IMR-90 (cell line): ENCODE results near the gene POMZP3. TPM values are rescaled to one million over a fixed set of nuclear protein-coding genes. Genes with fewer than 3 reads are reported as not detected.
"Not testable (repeated sequence)": the region's sequence is repeated elsewhere in the genome, so short reads cannot be mapped to it uniquely, and the experiment has no call there.

Source experiments
- ATAC-seq: fragments of 200-7000 bp; cut with Tn5 transposase; 2 replicates; pipeline ENCODE4 v1.9.1; 2020; ENCODE audit warnings: low read depth, mild to moderate bottlenecking, moderate library complexity
- BruUV-seq: library from RNA; stranded (reverse); fragments of 400-500 nt; replicated peaks from 2 replicates; lab custom pipeline; 2021; lab: Mats Ljungman, UMichigan
- CTCF ChIA-PET: fragments of 300-600 bp; formaldehyde crosslinking; extraction: SDS; loops from one replicate; lab custom pipeline; 2021; ENCODE audit warnings: antibody characterized with exemption; lab: Yijun Ruan, JAX
- POLR2A ChIA-PET: fragments of 300-600 bp; sonication (Branson Sonifier 250); formaldehyde crosslinking; loops from one replicate; lab custom pipeline; 2022; ENCODE audit warnings: antibody characterized with exemption; ENCODE audit not compliant: unreplicated experiment; lab: Charles Lee
- DNase-seq: peaks from one replicate; pipeline ENCODE4 v3.0.0; 2013
- H2AFZ ChIP-seq: replicated peaks from 2 replicates; pipeline ENCODE3; 2013; ENCODE audit warnings: low read length, mild to moderate bottlenecking; ENCODE audit not compliant: poor library complexity
- H2AK5ac ChIP-seq: 2 replicates; pipeline ENCODE4 v1.6.1; 2013; ENCODE audit warnings: low read depth, low read length, inconsistent platforms
- H2AK9ac ChIP-seq: replicated peaks from 2 replicates; pipeline ENCODE3; 2013; ENCODE audit warnings: mild to moderate bottlenecking, low read depth, low read length, moderate library complexity; ENCODE audit not compliant: poor library complexity
- H2BK120ac ChIP-seq: 2 replicates; pipeline ENCODE4 v1.6.1; 2013; ENCODE audit warnings: low read depth, low read length, inconsistent platforms
- H2BK15ac ChIP-seq: 3 replicates; pipeline ENCODE4 v1.6.1; 2013; ENCODE audit warnings: low read depth, low read length, inconsistent platforms
- H2BK20ac ChIP-seq: 2 replicates; pipeline ENCODE4 v1.6.1; 2013; ENCODE audit warnings: low read depth, mild to moderate bottlenecking, inconsistent platforms, low read length, moderate library complexity
- H2BK5ac ChIP-seq: 2 replicates; pipeline ENCODE4 v1.6.1; 2013; ENCODE audit warnings: mild to moderate bottlenecking, low read depth, low read length, inconsistent platforms; ENCODE audit not compliant: poor library complexity, severe bottlenecking
- H3K14ac ChIP-seq: replicated peaks from 2 replicates; pipeline ENCODE4 v1.6.1; 2013; ENCODE audit warnings: low read depth, low read length, inconsistent platforms
- H3K18ac ChIP-seq: 2 replicates; pipeline ENCODE4 v1.6.1; 2013; ENCODE audit warnings: low read depth, low read length, control low read depth
- H3K23ac ChIP-seq: 2 replicates; pipeline ENCODE4 v1.6.1; 2013; ENCODE audit warnings: low read depth, low read length, inconsistent platforms
- H3K27ac ChIP-seq: 2 replicates; pipeline ENCODE4 v1.5.1; 2013; ENCODE audit warnings: mild to moderate bottlenecking, control low read depth, low read length; ENCODE audit not compliant: insufficient read depth
- H3K27me3 ChIP-seq: 2 replicates; pipeline ENCODE4 v1.6.1; 2013; ENCODE audit warnings: low read length; ENCODE audit not compliant: control insufficient read depth, insufficient read depth
- H3K36me3 ChIP-seq: 2 replicates; pipeline ENCODE4 v1.6.1; 2013; ENCODE audit warnings: low read length, mixed read lengths; ENCODE audit not compliant: control insufficient read depth, insufficient read depth
- H3K4ac ChIP-seq: 2 replicates; pipeline ENCODE4 v1.6.1; 2013; ENCODE audit warnings: low read depth, low read length, inconsistent platforms
- H3K4me1 ChIP-seq: 2 replicates; pipeline ENCODE4 v1.6.1; 2013; ENCODE audit warnings: low read length, mixed read lengths; ENCODE audit not compliant: control insufficient read depth, insufficient read depth
- H3K4me2 ChIP-seq: 2 replicates; pipeline ENCODE4 v1.6.1; 2013; ENCODE audit warnings: low read depth, mild to moderate bottlenecking, control low read depth, low read length, moderate library complexity
- H3K4me3 ChIP-seq: 2 replicates; pipeline ENCODE4 v1.5.1; 2013; ENCODE audit warnings: low read depth, mild to moderate bottlenecking, control low read depth, low read length, moderate library complexity; ENCODE audit not compliant: insufficient read depth
- H3K56ac ChIP-seq: 2 replicates; pipeline ENCODE4 v1.6.1; 2013; ENCODE audit warnings: low read length, inconsistent platforms; ENCODE audit not compliant: insufficient read depth; ENCODE audit errors: extremely low read depth
- H3K79me1 ChIP-seq, 2 experiments: 2 replicates each; pipeline ENCODE4 v1.6.1; 2013; ENCODE audit warnings: low read length in 2 of 2, inconsistent platforms in 1 of 2, low read depth in 1 of 2
- H3K9ac ChIP-seq: 2 replicates; pipeline ENCODE4 v1.6.1; 2013; ENCODE audit warnings: low read depth, low read length, control low read depth
- H3K9me1 ChIP-seq: 2 replicates; pipeline ENCODE4 v1.6.1; 2013; ENCODE audit warnings: low read length, inconsistent platforms; ENCODE audit not compliant: insufficient read depth
- H3K9me3 ChIP-seq: 2 replicates; pipeline ENCODE4 v1.6.1; 2013; ENCODE audit warnings: low read length; ENCODE audit not compliant: control insufficient read depth, insufficient read depth
- H4K20me1 ChIP-seq: 2 replicates; pipeline ENCODE4 v1.6.1; 2013; ENCODE audit warnings: low read length, inconsistent platforms; ENCODE audit not compliant: insufficient read depth
- H4K5ac ChIP-seq: 2 replicates; pipeline ENCODE4 v1.6.1; 2013; ENCODE audit warnings: mild to moderate bottlenecking, low read depth, low read length, control low read depth
- H4K8ac ChIP-seq, 2 experiments: 2 replicates each; pipeline ENCODE4 v1.6.1; 2013; ENCODE audit warnings: low read depth in 2 of 2, low read length in 2 of 2, control low read depth in 1 of 2, inconsistent platforms in 1 of 2
- H4K91ac ChIP-seq: 2 replicates; pipeline ENCODE4 v1.6.1; 2013; ENCODE audit warnings: low read depth, low read length, inconsistent platforms; ENCODE audit not compliant: insufficient read depth
- CEBPB ChIP-seq: IDR thresholded peaks from 2 replicates; pipeline ENCODE4 v1.6.1; 2012; ENCODE audit warnings: low read depth, low read length, improper control_type of control experiment
- WGBS, 2 experiments: methylation state at CpG; one replicate each; pipeline versions ENCODE4 v1.1.5 to v1.1.7; 2013; ENCODE audit warnings: missing lambda C conversion rate in 2 of 2; ENCODE audit not compliant: insufficient read length in 1 of 2; ENCODE audit errors: extremely low coverage in 2 of 2; 5-methylcytosine and 5-hydroxymethylcytosine counted together
- dilution Hi-C: fragments of 300-500 bp; cut with HindIII; formaldehyde crosslinking; loops from one replicate; pipeline ENCODE4 v1.14.3; 2018; ENCODE audit warnings: low sequenced_read_pairs; ENCODE audit not compliant: unreplicated experiment
- in situ Hi-C: fragments of 300-500 bp; cut with MboI; formaldehyde crosslinking; loops from 3 replicates; pipeline ENCODE4 v1.14.3; 2019; ENCODE audit warnings: low sequenced_read_pairs, inconsistent platforms, mixed read lengths
- intact Hi-C: fragments of 100-400 bp; cut with micrococcal nuclease; formaldehyde crosslinking; loops from 2 replicates; pipeline ENCODE4 v1.10.0; 2022
- polyA plus RNA-seq, 3 experiments: library from polyadenylated mRNA; depleted of rRNA; stranded (reverse); fragments of >200 nt; gene quantifications; 2 replicates each; pipeline ENCODE4 v1.2.3, GENCODE V29; 2012; ENCODE audit warnings: low replicate concordance in 1 of 3
- total RNA-seq: library from RNA; depleted of rRNA; stranded (reverse); fragments of >200 nt; gene quantifications from 2 replicates; pipeline ENCODE4 v1.2.3, GENCODE V29; 2012

The POMZP3 gene
- total and polyA plus RNA-seq, 2 of the 4 experiments (the other 2 are of a cell fraction), result 1.4 to 4.8 TPM

DNA sequence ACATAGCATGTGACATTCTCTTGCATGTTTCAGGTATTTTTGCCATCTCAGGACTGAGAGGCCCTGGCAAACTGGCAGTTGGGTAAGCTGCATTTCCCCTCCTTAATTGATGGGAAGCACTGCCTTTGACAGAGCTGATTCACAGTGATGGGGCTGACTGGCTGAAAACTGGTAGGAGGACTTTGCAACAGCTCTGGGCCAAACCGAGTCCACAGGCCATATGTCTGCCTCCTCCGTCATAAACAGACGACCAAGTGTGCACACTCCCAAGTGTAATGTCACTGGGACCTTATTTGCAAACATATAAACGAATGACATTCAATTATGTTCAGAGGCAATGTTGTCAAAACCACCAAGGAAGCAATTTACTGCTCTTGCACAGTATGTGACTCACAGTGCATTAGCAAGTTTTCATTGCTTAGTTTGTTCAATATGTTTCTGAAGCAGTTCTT lies 56.7 kb downstream of the POMZP3 start:
- H3K9me1 ChIP-seq, POLR2A ChIA-PET, H2BK15ac ChIP-seq, H3K4me3 ChIP-seq, H3K14ac ChIP-seq, H3K36me3 ChIP-seq, H3K9me3 ChIP-seq, H3K4me1 ChIP-seq, H2BK20ac ChIP-seq, H2AK9ac ChIP-seq, in situ Hi-C loops, H2AFZ ChIP-seq, dilution Hi-C loops, H3K9ac ChIP-seq, H2AK5ac ChIP-seq, H4K91ac ChIP-seq, CTCF ChIA-PET, H4K5ac ChIP-seq, intact Hi-C loops, BruUV-seq, H3K18ac ChIP-seq, H3K27ac ChIP-seq, H3K56ac ChIP-seq, H3K27me3 ChIP-seq, H3K23ac ChIP-seq, H4K20me1 ChIP-seq, H3K4ac ChIP-seq, H4K8ac ChIP-seq, H2BK120ac ChIP-seq: not testable (repeated sequence)
- Histone ChIP-seq H3K79me1 (peaks cover 6 to 27% of the 10 kb centered on the region in 2 experiments), H2BK5ac (peak overlapping the region; percentile 7), H3K4me2 (0 out of 2 replicates have a peak overlapping the region, but pooled peaks have one; percentile 46)
- ATAC-seq (peak; percentile 73), DNase-seq (peak; percentile 39)
- TF ChIP-seq CEBPB, result peak; percentile 32; the same call in 1 of the 2 replicates
- WGBS, 2 experiments, result 80% methylated on average over 1 of the region's 4 CpGs; no CpG with 5 or more reads in 1 of the 2 experiments

DNA sequence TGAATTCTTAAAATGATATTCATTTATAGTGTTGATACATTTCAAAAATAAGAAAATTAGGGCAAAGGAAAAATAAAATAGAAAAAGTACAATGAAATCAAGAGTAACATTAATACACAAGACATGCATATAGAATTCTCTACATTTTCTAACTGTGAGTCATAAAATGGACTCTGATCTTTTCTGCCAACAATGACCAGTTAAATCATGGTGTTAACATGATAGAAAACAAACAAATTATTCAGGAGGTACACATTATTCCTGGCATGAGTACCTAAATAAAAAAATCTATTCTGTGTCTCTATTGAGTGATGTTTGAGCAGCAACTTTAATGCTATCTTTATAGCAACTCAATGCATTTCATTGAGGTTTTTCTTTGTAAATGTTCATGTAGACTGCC lies 58.3 kb downstream of the POMZP3 start:
- H2AK9ac ChIP-seq, H2BK120ac ChIP-seq, H3K27ac ChIP-seq, H3K4me1 ChIP-seq, H3K14ac ChIP-seq, H2BK15ac ChIP-seq, H2AK5ac ChIP-seq, H3K23ac ChIP-seq, H3K4me3 ChIP-seq, H4K91ac ChIP-seq, CTCF ChIA-PET, H3K9me3 ChIP-seq, POLR2A ChIA-PET, H2BK5ac ChIP-seq, H3K9me1 ChIP-seq, H4K5ac ChIP-seq, intact Hi-C loops, H2AFZ ChIP-seq, H3K9ac ChIP-seq, H3K18ac ChIP-seq, H4K20me1 ChIP-seq, BruUV-seq, H4K8ac ChIP-seq, H3K4me2 ChIP-seq, H3K36me3 ChIP-seq, dilution Hi-C loops, H3K27me3 ChIP-seq, H3K4ac ChIP-seq, in situ Hi-C loops, H3K56ac ChIP-seq, H2BK20ac ChIP-seq: not testable (repeated sequence)
- DNase-seq (peak; percentile 61), ATAC-seq (peak; percentile 74)
- peaks cover 6 to 27% of the 10 kb centered on the region in 2 experiments for H3K79me1 ChIP-seq
